ENCODE results near the gene LSM12. TPM values are rescaled to one million over a fixed set of nuclear protein-coding genes. Genes with fewer than 3 reads are reported as not detected.

LSM12 gene
- polyA plus RNA-seq, 3 donors, result 40.5 to 44.3 (median 41.0) TPM

DNA sequence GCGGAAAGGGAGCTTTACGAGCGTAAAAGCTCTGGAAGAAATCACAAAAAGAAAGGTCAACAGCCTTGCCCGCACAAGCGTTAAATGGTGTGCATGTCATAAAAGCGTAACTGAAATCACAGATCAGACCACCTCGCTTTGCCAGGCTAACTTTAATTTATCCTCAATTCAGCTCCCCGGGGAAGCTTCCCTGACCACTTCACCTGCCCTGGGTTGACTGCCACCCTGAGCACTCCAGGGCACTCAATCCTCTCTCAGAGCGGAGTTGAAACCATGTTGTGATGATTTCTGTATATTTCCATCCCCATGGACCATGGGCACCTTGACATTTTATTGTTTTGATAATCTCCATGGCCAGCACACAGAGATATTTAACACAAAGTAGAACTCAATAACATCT lies 78.2 kb downstream of the LSM12 start:
- DNase-seq (ENCODE audit: low read depth in 3 of 3, low spot score in 2 of 3), result no peak

DNA sequence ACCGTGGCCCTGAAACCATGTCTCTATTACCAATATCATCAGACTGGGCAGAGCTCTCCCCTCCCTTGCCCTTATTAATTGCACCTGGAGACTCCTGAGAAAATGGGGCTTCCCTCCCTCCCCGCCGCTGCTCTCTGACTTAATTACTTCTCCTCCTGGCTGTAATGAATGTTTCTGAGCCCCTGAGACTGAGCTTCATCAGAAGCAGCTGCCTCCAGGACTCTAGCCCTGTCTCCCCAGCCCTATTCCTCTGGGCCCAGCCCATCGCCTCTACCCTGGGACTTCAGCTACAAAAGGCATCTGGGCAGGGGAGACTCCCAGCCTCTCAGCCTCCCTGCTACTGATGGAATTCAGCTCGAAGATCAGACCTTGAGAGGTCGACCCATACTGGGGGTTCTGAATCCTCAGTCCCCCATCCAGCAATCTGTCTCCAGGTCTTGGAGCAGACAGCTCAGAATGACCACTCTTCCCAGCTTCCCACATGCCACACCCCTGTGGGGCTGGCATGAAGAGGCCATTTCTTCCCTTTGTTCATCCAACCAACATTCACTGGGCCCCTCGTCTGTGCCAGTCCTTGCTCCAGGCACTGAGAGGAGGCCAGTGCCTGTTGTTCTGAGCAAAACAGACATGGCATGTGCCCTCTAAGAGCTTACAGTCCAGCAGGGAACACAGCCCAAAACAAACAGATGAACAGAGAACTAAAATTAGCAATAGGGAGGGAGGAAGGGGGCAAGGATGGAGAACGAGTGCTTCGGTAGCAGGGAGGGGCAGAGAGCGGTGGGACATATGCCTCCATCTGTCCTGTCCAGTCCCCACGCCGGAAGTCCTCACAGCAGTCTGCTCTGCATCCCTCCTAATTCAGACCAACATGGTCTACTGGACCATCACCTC lies 79.1 kb downstream of the LSM12 start:
- no peak for DNase-seq (ENCODE audit: low read depth in 3 of 3, low spot score in 2 of 3)

DNA sequence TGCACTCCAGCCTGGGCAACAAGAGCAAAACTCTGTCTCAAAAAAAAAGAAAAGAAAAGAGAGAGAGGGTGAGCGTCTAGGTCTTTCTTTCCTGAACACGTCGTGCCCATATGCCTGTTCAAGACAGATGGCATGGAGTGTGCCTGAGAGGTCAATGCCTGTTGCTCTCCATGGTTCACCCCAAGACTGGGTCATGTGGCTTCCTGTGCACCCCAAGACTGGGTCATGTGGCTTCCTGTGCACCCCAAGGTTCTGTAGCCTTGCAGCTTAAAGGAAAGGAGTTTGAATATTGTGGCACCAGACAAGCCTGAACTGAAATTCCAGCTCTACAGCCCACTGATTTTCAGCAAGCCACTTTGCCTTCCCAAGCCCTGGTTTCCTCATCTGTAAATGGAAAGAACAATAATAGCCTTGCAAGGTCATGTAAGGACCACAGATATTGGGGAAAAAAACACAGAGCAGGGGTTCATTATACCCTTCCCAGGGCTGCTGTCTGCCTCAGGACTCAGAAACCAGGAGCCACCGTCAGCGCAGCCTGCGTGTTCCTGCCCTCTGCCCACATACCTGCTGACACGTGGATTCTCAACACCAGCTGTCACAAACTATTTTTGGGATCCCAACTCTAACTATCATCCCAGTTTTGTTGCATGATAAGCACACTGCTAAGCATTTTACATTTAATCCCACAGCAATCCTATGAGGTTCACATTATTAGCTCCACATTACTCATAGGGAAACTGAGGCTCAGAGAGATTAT lies 80.1 kb downstream of the LSM12 start:
- DNase-seq (ENCODE audit: low read depth in 3 of 3, low spot score in 2 of 3), result no peak

DNA sequence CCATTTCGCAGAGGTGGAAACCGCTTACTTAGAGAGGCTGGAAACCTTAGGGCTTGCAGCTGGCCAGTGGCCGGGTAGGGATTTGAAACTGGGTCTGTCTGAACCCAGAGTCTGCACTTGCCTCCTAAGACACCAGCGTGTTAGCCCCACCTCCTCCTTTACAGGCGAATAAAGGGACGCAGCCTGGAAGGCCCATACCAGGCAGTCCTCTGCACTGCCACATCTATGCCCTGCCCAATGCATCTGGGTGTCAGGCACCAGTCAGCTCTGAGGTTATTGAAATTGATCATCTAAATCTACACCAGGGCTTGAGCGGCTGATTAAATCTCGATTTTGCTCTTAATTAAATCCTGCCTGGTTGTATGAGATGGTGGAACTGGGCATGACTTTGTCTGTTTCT lies 82.0 kb downstream of the LSM12 start:
- no peak for DNase-seq (ENCODE audit: low read depth in 3 of 3, low spot score in 2 of 3)

Other genes starting within 250 kb of the LSM12 start
- gene MPP3, start 233.5 kb downstream of the LSM12 start, polyA plus RNA-seq (ENCODE audit: insufficient read length in 3 of 3), result 1 to 10 TPM; 6.3 to 8.0 (median 6.7) TPM
- gene CD300LG, start 219.5 kb downstream of the LSM12 start, polyA plus RNA-seq (ENCODE audit: insufficient read length in 3 of 3), result 1 to 10 TPM in 1 of 3 donors, under 1 TPM in 2; 0.93 to 1.4 (median 0.94) TPM
- gene MPP2, start 159.1 kb downstream of the LSM12 start, polyA plus RNA-seq (ENCODE audit: insufficient read length in 3 of 3), result 1 to 10 TPM; 5.6 to 5.9 (median 5.8) TPM
- gene PPY, start 124.2 kb downstream of the LSM12 start, polyA plus RNA-seq (ENCODE audit: insufficient read length in 3 of 3), result under 1 TPM in 1 of 3 donors, not detected in 2; 0.60 TPM
- gene PYY, start 112.7 kb downstream of the LSM12 start, polyA plus RNA-seq (ENCODE audit: insufficient read length in 3 of 3), result under 1 TPM in 2 of 3 donors, not detected in 1; 0.26 to 0.28 TPM
- gene NAGS, start 62.0 kb downstream of the LSM12 start, polyA plus RNA-seq (ENCODE audit: insufficient read length in 3 of 3), result 1 to 10 TPM; 2.2 to 3.2 (median 3.0) TPM
- gene TMEM101, start 51.7 kb downstream of the LSM12 start, polyA plus RNA-seq (ENCODE audit: insufficient read length in 3 of 3), result 10 to 100 TPM; 38.7 to 40.4 (median 40.0) TPM
- gene G6PC3, start 4.1 kb upstream of the LSM12 start, polyA plus RNA-seq (ENCODE audit: insufficient read length in 3 of 3), result 10 to 100 TPM; 69.5 to 78.6 (median 76.1) TPM
- 10 to 100 TPM; 41.9 to 54.6 (median 43.4) TPM for gene HDAC5, start 57.0 kb upstream of the LSM12 start, polyA plus RNA-seq (ENCODE audit: insufficient read length in 3 of 3)
- gene HROB, start 75.3 kb upstream of the LSM12 start, polyA plus RNA-seq (ENCODE audit: insufficient read length in 3 of 3), result 1 to 10 TPM; 3.7 to 4.1 (median 3.7) TPM
- gene ASB16, start 104.0 kb upstream of the LSM12 start, polyA plus RNA-seq (ENCODE audit: insufficient read length in 3 of 3), result 1 to 10 TPM; 1.2 to 1.8 (median 1.6) TPM
- 10 to 100 TPM; 39.0 to 43.6 (median 42.9) TPM for gene TMUB2, start 120.3 kb upstream of the LSM12 start, polyA plus RNA-seq (ENCODE audit: insufficient read length in 3 of 3)
- gene ATXN7L3, start 133.2 kb upstream of the LSM12 start, polyA plus RNA-seq (ENCODE audit: insufficient read length in 3 of 3), result 10 to 100 TPM; 55.6 to 63.8 (median 63.0) TPM
- 100 to 1,000 TPM; 123 to 125 (median 124) TPM for gene UBTF, start 153.0 kb upstream of the LSM12 start, polyA plus RNA-seq (ENCODE audit: insufficient read length in 3 of 3)
- 10 to 100 TPM in 2 of 3 donors, 1 to 10 TPM in 1; 8.9 to 13.4 (median 10.3) TPM for gene SLC4A1, start 201.5 kb upstream of the LSM12 start, polyA plus RNA-seq (ENCODE audit: insufficient read length in 3 of 3)
- 1 to 10 TPM; 1.2 to 2.3 (median 1.4) TPM for gene RUNDC3A, start 241.9 kb upstream of the LSM12 start, polyA plus RNA-seq (ENCODE audit: insufficient read length in 3 of 3)

All from right renal cortex interstitium (tissue), 3 donors.